Jurkat, Clone E6-1 (cell line): ENCODE data around the gene MAST4.
"Not testable (repeated sequence)": the region's sequence is repeated elsewhere in the genome, so short reads cannot be mapped to it uniquely, and the experiment has no call there.

Experiments
- DNase-seq: peaks from one replicate; pipeline ENCODE4 v3.0.0-alpha.2; 2011; ENCODE audit warnings: low read depth, low spot score
- H3K4me3 ChIP-seq: 2 replicates; pipeline ENCODE4 v1.5.1; 2011; ENCODE audit warnings: mild to moderate bottlenecking, low read length, control low read depth, moderate library complexity

Gene MAST4

DNA sequence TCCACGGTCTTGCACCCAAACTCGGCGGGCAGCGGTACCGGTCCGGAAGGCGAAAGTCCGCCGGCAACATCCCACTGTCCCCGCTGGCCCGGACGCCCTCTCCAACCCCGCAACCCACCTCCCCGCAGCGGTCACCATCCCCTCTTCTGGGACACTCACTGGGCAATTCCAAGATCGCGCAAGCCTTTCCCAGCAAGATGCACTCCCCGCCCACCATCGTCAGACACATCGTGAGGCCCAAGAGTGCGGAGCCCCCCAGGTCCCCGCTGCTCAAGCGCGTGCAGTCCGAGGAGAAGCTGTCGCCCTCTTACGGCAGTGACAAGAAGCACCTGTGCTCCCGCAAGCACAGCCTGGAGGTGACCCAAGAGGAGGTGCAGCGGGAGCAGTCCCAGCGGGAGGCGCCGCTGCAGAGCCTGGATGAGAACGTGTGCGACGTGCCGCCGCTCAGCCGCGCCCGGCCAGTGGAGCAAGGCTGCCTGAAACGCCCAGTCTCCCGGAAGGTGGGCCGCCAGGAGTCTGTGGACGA is 567.1 kb downstream of the MAST4 start:
- DNase-seq: no peak
- H3K4me3 ChIP-seq: no peak overlapping the region

DNA sequence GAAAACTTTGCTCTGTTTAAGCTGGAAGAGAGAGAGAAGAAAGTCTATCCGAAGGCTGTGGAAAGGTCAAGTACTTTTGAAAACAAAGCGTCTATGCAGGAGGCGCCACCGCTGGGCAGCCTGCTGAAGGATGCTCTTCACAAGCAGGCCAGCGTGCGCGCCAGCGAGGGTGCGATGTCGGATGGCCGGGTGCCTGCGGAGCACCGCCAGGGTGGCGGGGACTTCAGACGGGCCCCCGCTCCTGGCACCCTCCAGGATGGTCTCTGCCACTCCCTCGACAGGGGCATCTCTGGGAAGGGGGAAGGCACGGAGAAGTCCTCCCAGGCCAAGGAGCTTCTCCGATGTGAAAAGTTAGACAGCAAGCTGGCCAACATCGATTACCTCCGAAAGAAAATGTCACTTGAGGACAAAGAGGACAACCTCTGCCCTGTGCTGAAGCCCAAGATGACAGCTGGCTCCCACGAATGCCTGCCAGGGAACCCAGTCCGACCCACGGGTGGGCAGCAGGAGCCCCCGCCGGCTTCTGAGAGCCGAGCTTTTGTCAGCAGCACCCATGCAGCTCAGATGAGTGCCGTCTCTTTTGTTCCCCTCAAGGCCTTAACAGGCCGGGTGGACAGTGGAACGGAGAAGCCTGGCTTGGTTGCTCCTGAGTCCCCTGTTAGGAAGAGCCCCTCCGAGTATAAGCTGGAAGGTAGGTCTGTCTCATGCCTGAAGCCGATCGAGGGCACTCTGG is 567.8 kb downstream of the MAST4 start:
- DNase-seq: no peak
- H3K4me3 ChIP-seq: no peak overlapping the region

GRCh38 chr5:67164856-67165525 is 568.8 kb downstream of the MAST4 start:
- DNase-seq: no peak
- no peak overlapping the region for H3K4me3 ChIP-seq

DNA sequence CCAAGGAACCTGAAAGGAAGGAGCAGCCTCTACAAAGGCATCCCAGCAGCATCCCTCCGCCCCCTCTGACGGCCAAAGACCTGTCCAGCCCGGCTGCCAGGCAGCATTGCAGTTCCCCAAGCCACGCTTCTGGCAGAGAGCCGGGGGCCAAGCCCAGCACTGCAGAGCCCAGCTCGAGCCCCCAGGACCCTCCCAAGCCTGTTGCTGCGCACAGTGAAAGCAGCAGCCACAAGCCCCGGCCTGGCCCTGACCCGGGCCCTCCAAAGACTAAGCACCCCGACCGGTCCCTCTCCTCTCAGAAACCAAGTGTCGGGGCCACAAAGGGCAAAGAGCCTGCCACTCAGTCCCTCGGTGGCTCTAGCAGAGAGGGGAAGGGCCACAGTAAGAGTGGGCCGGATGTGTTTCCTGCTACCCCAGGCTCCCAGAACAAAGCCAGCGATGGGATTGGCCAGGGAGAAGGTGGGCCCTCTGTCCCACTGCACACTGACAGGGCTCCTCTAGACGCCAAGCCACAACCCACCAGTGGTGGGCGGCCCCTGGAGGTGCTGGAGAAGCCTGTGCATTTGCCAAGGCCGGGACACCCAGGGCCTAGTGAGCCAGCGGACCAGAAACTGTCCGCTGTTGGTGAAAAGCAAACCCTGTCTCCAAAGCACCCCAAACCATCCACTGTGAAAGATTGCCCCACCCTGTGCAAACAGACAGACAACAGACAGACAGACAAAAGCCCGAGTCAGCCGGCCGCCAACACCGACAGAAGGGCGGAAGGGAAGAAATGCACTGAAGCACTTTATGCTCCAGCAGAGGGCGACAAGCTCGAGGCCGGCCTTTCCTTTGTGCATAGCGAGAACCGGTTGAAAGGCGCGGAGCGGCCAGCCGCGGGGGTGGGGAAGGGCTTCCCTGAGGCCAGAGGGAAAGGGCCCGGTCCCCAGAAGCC is 569.6 kb downstream of the MAST4 start:
- no peak overlapping the region for H3K4me3 ChIP-seq
- no peak for DNase-seq

DNA sequence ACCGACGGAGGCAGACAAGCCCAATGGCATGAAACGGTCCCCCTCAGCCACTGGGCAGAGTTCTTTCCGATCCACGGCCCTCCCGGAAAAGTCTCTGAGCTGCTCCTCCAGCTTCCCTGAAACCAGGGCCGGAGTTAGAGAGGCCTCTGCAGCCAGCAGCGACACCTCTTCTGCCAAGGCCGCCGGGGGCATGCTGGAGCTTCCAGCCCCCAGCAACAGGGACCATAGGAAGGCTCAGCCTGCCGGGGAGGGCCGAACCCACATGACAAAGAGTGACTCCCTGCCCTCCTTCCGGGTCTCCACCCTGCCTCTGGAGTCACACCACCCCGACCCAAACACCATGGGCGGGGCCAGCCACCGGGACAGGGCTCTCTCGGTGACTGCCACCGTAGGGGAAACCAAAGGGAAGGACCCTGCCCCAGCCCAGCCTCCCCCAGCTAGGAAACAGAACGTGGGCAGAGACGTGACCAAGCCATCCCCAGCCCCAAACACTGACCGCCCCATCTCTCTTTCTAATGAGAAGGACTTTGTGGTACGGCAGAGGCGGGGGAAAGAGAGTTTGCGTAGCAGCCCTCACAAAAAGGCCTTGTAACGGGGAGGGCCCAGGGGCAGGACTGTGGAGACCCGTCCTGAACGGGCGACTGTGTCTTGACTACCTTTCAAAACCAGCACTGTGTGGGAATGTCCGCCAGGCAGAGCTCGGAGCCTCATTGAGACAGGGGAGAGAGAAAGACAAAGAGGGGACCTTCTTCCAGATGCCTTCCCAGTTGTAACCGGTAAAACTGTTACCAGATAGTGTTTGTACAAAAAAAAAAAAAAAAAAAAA is 570.5 kb downstream of the MAST4 start:
- DNase-seq: no peak

GRCh38 chr5:67168069-67168468 is 571.9 kb downstream of the MAST4 start:
- no peak overlapping the region for H3K4me3 ChIP-seq
- no peak for DNase-seq

More for the DNA sequence above, 570.5 kb downstream of the MAST4 start:
- no peak overlapping the region for H3K4me3 ChIP-seq

GRCh38 chr5:67170767-67171166 is 574.6 kb downstream of the MAST4 start:
- no peak for DNase-seq
- H3K4me3 ChIP-seq: no peak overlapping the region

DNA sequence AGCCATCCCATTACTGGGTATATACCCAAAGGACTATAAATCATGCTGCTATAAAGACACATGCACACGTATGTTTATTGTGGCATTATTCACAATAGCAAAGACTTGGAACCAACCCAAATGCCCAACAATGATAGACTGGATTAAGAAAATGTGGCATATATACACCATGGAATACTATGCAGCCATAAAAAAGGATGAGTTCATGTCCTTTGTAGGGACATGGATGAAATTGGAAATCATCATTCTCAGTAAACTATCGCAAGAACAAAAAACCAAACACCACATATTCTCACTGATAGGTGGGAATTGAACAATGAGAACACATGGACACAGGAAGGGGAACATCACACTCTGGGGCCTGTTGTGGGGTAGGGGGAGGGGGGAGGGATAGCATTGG is 577.2 kb downstream of the MAST4 start:
- not testable (repeated sequence) for DNase-seq, H3K4me3 ChIP-seq

GRCh38 chr5:67173959-67174358 is 577.8 kb downstream of the MAST4 start:
- no peak for DNase-seq
- no peak overlapping the region for H3K4me3 ChIP-seq

- H3K4me3 ChIP-seq: no peak overlapping the region
- no peak for DNase-seq
Measured at GRCh38 chr5:67176936-67177335, 580.7 kb downstream of the MAST4 start.

- H3K4me3 ChIP-seq: no peak overlapping the region
- DNase-seq: no peak
Measured at GRCh38 chr5:67178085-67178484, 581.9 kb downstream of the MAST4 start.

DNA sequence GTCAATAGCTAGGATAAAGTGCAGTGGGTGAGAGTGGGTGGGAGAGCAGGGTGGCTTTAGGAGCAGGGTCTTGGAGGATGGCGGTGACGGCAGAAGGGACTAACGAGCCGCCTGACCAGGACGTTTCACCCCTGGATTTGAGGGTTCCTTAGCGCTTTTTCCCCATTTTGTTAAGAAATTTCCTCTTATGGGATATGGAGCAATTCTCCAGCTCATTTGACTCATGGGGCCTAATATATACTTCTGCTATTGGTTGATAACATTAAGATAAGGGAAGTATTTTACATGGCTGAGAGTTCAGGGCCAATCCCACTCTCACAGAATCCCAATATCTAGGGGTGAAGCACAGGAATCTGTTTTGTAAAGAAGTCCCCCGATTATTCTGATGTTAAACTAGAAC is 582.8 kb downstream of the MAST4 start:
- H3K4me3 ChIP-seq: no peak overlapping the region
- no peak for DNase-seq

DNA sequence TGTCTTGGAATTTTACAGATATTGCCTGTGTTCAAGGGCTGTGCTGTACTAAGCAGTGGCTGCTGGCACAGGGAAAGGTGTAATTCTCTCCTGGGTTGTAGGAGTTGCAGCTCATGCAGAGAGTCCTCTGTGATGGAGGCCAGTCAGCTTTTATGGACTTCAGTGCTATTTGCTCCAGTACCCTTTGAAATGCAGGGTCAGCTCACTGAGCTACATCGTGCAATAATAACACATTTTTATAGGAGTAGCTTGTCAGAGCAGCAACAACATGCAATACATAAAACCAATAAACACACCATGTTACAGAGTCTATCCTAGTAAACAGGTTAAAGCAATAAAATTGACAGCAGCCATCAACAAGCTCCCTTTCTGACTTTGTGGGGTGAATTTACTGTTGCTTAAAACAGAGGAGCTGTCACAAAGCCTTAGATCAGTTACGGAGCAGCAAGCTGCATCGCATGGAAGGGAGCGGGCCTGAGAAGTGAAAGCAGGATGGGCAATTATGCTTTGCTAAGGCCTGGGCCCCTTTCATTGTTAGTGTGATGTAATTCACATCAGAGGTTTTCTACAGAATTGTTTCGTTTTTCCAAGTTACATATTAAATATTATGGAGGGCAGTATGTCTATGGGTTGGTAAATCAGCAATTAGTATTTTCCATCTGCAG is 583.6 kb downstream of the MAST4 start:
- DNase-seq: no peak
- H3K4me3 ChIP-seq: no peak overlapping the region

DNA sequence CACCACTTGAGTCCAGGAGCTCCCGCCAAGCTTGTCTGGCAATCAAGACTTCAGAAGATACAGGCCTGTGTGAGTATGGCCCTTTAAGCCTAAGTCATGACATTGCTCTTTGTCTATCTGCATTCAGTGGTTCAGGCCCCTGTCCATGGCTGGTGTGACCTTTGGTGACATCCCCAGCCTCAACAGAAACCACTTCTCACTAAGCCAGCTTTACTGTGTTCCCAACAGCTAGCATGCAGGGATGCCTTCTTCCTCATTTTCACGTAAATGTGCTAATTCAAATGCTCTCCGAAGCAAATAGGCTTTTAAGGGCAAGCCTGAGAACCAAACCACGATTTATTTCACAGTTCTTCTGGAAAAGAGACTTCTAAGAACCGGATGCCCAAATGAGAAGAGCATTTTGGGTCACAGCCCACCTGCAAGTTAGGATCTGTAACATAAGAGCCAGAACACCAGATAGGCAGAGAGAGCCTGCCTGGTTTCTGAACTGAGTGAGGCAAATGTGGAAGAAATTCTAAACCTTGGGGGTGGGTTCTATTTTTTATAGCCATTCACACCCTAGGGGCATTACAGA is 585.5 kb downstream of the MAST4 start:
- no peak for DNase-seq
- no peak overlapping the region for H3K4me3 ChIP-seq

DNA sequence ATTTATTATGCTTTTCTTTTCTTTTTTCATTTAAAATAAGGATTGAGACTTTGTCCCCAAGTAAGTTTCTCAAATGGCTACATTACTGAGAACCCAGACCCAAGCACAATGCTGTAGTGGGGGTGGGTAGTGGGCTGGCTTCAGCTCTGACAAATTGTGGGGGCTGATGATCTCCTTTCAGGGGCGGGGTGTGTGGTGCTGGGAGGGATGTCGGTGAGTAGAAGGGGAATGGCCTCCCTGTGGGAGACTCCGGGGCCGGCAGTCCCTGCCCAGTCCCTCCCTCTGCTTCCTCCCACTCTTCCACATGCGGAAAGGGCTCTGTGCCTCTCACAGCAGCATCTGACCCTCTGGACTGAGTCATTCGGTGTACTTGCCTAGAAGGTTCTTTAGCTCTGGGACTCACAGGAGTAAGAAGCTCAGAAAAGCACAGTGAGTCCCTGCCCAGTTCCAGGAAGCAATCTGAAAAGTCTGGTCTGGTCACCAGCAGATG is 586.2 kb downstream of the MAST4 start:
- no peak for DNase-seq

DNA sequence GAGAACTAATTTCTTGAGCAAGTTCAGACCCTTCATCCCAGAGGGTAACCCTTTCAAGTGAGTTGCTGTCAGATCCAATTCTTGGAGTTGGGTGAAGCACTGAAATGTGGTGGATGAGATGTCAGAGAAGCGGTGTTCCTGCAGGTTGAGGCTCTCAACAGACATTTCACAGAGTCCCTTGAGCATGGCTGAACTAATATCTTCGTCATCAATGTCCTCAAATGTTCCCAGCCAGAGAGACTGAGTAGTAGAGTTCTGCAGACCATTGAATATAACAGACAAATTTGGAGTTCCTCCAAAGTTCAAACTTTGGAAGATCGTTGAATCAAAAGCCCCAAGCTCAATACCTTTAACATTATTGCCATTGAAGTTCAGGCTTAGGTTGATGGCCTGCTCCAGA is 587.7 kb downstream of the MAST4 start:
- no peak for DNase-seq
- H3K4me3 ChIP-seq: no peak overlapping the region

More for the DNA sequence above, 586.2 kb downstream of the MAST4 start:
- no peak overlapping the region for H3K4me3 ChIP-seq

- no peak for DNase-seq
- no peak overlapping the region for H3K4me3 ChIP-seq
Measured at GRCh38 chr5:67187006-67187715, 591.0 kb downstream of the MAST4 start.
